ENCODE results near the gene PCSK5. TPM values are rescaled to one million over a fixed set of nuclear protein-coding genes. Genes with fewer than 3 reads are reported as not detected.

PCSK5 gene
- total RNA-seq, 2 experiments from 2014 or later, result 0.76 TPM; not detected in 1

DNA sequence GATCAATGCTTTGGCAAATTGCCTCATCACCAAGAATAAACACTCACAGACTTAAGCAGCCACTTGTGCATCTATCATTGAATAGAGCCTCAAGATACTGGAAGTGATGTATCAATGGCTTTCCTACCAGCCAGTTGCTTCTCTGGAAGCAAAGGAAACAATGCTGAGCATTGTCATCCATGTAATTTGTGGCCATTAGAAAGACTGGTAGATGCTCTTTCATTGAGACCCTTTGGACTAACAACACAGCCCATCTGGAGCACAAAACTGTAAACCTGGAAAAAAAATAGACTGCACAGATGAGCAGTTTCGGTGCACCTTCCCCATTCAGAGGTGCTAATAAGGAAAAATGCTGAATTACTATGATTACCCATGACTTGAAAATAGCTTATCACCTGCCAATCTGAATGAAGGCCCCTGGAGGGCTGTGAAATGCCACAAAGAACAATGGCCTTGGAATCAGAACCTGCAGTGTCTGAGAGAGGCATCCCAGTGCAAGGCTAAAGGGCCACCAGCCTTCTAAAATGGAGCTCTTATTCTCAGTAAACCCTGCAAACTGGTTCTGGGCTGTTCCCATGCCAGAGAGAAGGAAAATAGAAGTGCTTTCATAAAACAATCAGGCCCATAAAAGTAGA is 376.3 kb downstream of the PCSK5 start:
- H3K79me2 ChIP-seq (ENCODE audit: insufficient read depth, low read depth, low read length), result no peaks in the 10 kb centered on the region
- no peak overlapping the region for H3K4me3 ChIP-seq (ENCODE audit: low read depth, low read length, poor library complexity, severe bottlenecking)
- H3K4me1 ChIP-seq (ENCODE audit: insufficient read depth, low read length, poor library complexity, severe bottlenecking), result no peaks in the 10 kb centered on the region
- H2AFZ ChIP-seq (ENCODE audit: low read length), result no peak overlapping the region
- H4K20me1 ChIP-seq (ENCODE audit: insufficient read depth, low read length), result no peaks in the 10 kb centered on the region
- ChIA-PET CTCF (ENCODE audit: unreplicated experiment) (no interaction called here), POLR2A (interaction anchor here (0.6 to 1.5 kb wide), 3 partner anchors 14 to 19 kb away, joined by 3 to 5 read pairs (median 3); no protein-coding TSS in a partner anchor)
- no peaks in the 10 kb centered on the region for H3K9me3 ChIP-seq (ENCODE audit: low read length)
- intact Hi-C loops (cut with micrococcal nuclease; ENCODE audit: unreplicated experiment), result no loop called here
- H3K36me3 ChIP-seq (ENCODE audit: insufficient read depth, low read length), result no peaks in the 10 kb centered on the region
- no TSS peak for BruUV-seq (replicated peaks)
- H3K27ac ChIP-seq (ENCODE audit: low read depth, low read length, poor library complexity, severe bottlenecking), result no peak overlapping the region
- no peak overlapping the region for H3K4me2 ChIP-seq (ENCODE audit: low read length)
- TF ChIP-seq, protein P1, sequence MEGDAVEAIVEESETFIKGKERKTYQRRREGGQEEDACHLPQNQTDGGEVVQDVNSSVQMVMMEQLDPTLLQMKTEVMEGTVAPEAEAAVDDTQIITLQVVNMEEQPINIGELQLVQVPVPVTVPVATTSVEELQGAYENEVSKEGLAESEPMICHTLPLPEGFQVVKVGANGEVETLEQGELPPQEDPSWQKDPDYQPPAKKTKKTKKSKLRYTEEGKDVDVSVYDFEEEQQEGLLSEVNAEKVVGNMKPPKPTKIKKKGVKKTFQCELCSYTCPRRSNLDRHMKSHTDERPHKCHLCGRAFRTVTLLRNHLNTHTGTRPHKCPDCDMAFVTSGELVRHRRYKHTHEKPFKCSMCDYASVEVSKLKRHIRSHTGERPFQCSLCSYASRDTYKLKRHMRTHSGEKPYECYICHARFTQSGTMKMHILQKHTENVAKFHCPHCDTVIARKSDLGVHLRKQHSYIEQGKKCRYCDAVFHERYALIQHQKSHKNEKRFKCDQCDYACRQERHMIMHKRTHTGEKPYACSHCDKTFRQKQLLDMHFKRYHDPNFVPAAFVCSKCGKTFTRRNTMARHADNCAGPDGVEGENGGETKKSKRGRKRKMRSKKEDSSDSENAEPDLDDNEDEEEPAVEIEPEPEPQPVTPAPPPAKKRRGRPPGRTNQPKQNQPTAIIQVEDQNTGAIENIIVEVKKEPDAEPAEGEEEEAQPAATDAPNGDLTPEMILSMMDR (conservative IDR thresholded peaks at IDR 0.05; ENCODE audit: low read length), result no peak
- TF ChIP-seq EZH2phosphoT487 (IDR thresholded peaks at IDR 0.05; ENCODE audit: borderline replicate concordance, low read depth, low read length), result no peak
- no peak for DNase-seq (ENCODE audit: low spot score)
- no peaks in the 10 kb centered on the region for H3K9me2 ChIP-seq (ENCODE audit: insufficient read depth, low read length)

GRCh38 chr9:76267284-76267652 is 376.8 kb downstream of the PCSK5 start:
- no peaks in the 10 kb centered on the region for H3K79me2 ChIP-seq (ENCODE audit: insufficient read depth, low read depth, low read length)
- POLR2A ChIA-PET, result interaction anchor here (0.6 to 1.5 kb wide), 2 partner anchors 19 to 20 kb away, joined by 3 to 5 read pairs; no protein-coding TSS in a partner anchor
- H3K9me2 ChIP-seq (ENCODE audit: insufficient read depth, low read length), result no peaks in the 10 kb centered on the region
- H2AFZ ChIP-seq (ENCODE audit: low read length), result no peak overlapping the region
- H3K4me1 ChIP-seq (ENCODE audit: insufficient read depth, low read length, poor library complexity, severe bottlenecking), result no peaks in the 10 kb centered on the region
- intact Hi-C loops (cut with micrococcal nuclease; ENCODE audit: unreplicated experiment), result no loop called here
- TF ChIP-seq, protein P1 (conservative IDR thresholded peaks at IDR 0.05; ENCODE audit: low read length), result no peak
- TF ChIP-seq EZH2phosphoT487 (IDR thresholded peaks at IDR 0.05; ENCODE audit: borderline replicate concordance, low read depth, low read length), result no peak
- no peak overlapping the region for H3K4me2 ChIP-seq (ENCODE audit: low read length)
- no peak overlapping the region for H3K27ac ChIP-seq (ENCODE audit: low read depth, low read length, poor library complexity, severe bottlenecking)
- H4K20me1 ChIP-seq (ENCODE audit: insufficient read depth, low read length), result no peaks in the 10 kb centered on the region
- H3K9me3 ChIP-seq (ENCODE audit: low read length), result no peaks in the 10 kb centered on the region
- BruUV-seq (replicated peaks), result no TSS peak
- no peak for DNase-seq (ENCODE audit: low spot score)
- H3K4me3 ChIP-seq (ENCODE audit: low read depth, low read length, poor library complexity, severe bottlenecking), result no peak overlapping the region
- no peaks in the 10 kb centered on the region for H3K36me3 ChIP-seq (ENCODE audit: insufficient read depth, low read length)
- CTCF ChIA-PET (ENCODE audit: unreplicated experiment), result no interaction called here

- Histone ChIP-seq H3K4me2 (ENCODE audit: low read length) (no peak overlapping the region), H3K4me3 (ENCODE audit: low read depth, low read length, poor library complexity, severe bottlenecking) (no peak overlapping the region), H3K9me2 (ENCODE audit: insufficient read depth, low read length) (no peaks in the 10 kb centered on the region), H4K20me1 (ENCODE audit: insufficient read depth, low read length) (no peaks in the 10 kb centered on the region), H3K27ac (ENCODE audit: low read depth, low read length, poor library complexity, severe bottlenecking) (no peak overlapping the region), H3K9me3 (ENCODE audit: low read length) (no peaks in the 10 kb centered on the region), H2AFZ (ENCODE audit: low read length) (no peak overlapping the region), H3K36me3 (ENCODE audit: insufficient read depth, low read length) (no peaks in the 10 kb centered on the region), H3K4me1 (ENCODE audit: insufficient read depth, low read length, poor library complexity, severe bottlenecking) (no peaks in the 10 kb centered on the region), H3K79me2 (ENCODE audit: insufficient read depth, low read depth, low read length) (no peaks in the 10 kb centered on the region)
- CTCF ChIA-PET (ENCODE audit: unreplicated experiment), result no interaction called here
- no peak for DNase-seq (ENCODE audit: low spot score)
- POLR2A ChIA-PET, result no interaction called here
- no TSS peak for BruUV-seq (replicated peaks)
- TF ChIP-seq, protein P1 (conservative IDR thresholded peaks at IDR 0.05; ENCODE audit: low read length), result no peak
- TF ChIP-seq EZH2phosphoT487 (IDR thresholded peaks at IDR 0.05; ENCODE audit: borderline replicate concordance, low read depth, low read length), result no peak
- intact Hi-C loops (cut with micrococcal nuclease; ENCODE audit: unreplicated experiment), result no loop called here
Measured at GRCh38 chr9:76269789-76270188, 379.3 kb downstream of the PCSK5 start.

All from OCI-LY7 (cell line).